Measurements from ENCODE around the gene GEMIN7. TPM values are rescaled to one million over a fixed set of nuclear protein-coding genes. Genes with fewer than 3 reads are reported as not detected.

Gene GEMIN7
- total RNA-seq, 1 experiment from 2014 or later = 34.0 TPM

GRCh38 chr19:45102481-45102880 lies 23.4 kb downstream of the GEMIN7 start:
- CTCF ChIA-PET = no interaction called here
- BruUV-seq (replicated peaks) = no TSS peak
- intact Hi-C loops (cut with micrococcal nuclease; ENCODE audit: unreplicated experiment) = no loop called here
- DNase-seq (ENCODE audit: low spot score) = no peak
- H3K9me3 ChIP-seq (ENCODE audit: low read depth, low read length, poor library complexity, severe bottlenecking) = no peaks in the 10 kb centered on the region
- no peaks in the 10 kb centered on the region for H3K36me3 ChIP-seq (ENCODE audit: insufficient read depth, low read length, poor library complexity, severe bottlenecking)
- POLR2A ChIA-PET (ENCODE audit: low non-redundant PET) = no interaction called here
- TF ChIP-seq EZH2 (IDR thresholded peaks at IDR 0.05; ENCODE audit: borderline replicate concordance, low read depth, low read length, poor library complexity, severe bottlenecking) (no peak), CTCF (conservative IDR thresholded peaks at IDR 0.05; ENCODE audit: low read depth, low read length) (no peak)
- H3K27ac ChIP-seq (ENCODE audit: low read depth, low read length, poor library complexity, severe bottlenecking) = no peak overlapping the region
- H3K4me3 ChIP-seq (ENCODE audit: low read depth, low read length, poor library complexity, severe bottlenecking) = no peak overlapping the region
- H3K4me1 ChIP-seq (ENCODE audit: insufficient read depth, low read length, poor library complexity, severe bottlenecking) = peaks cover 28% of the 10 kb centered on the region
- H3K27me3 ChIP-seq (replicated peaks; ENCODE audit: insufficient read depth, low read depth, low read length, poor library complexity) = no peaks in the 10 kb centered on the region

GRCh38 chr19:45103156-45103507 lies 24.1 kb downstream of the GEMIN7 start:
- peaks cover 21% of the 10 kb centered on the region for H3K4me1 ChIP-seq (ENCODE audit: insufficient read depth, low read length, poor library complexity, severe bottlenecking)
- no TSS peak for BruUV-seq (replicated peaks)
- ChIA-PET POLR2A (ENCODE audit: low non-redundant PET) (no interaction called here), CTCF (interaction anchor here (0.6 kb wide), 1 partner anchor 129 kb away, joined by 5 read pairs; no protein-coding TSS in a partner anchor)
- H3K27me3 ChIP-seq (replicated peaks; ENCODE audit: insufficient read depth, low read depth, low read length, poor library complexity) = no peaks in the 10 kb centered on the region
- intact Hi-C loops (cut with micrococcal nuclease; ENCODE audit: unreplicated experiment) = no loop called here
- no peak overlapping the region for H3K27ac ChIP-seq (ENCODE audit: low read depth, low read length, poor library complexity, severe bottlenecking)
- no peak overlapping the region for H3K4me3 ChIP-seq (ENCODE audit: low read depth, low read length, poor library complexity, severe bottlenecking)
- peak; percentile 32 for DNase-seq (ENCODE audit: low spot score)
- TF ChIP-seq CTCF (conservative IDR thresholded peaks at IDR 0.05; ENCODE audit: low read depth, low read length) (no peak), EZH2 (IDR thresholded peaks at IDR 0.05; ENCODE audit: borderline replicate concordance, low read depth, low read length, poor library complexity, severe bottlenecking) (no peak)
- H3K9me3 ChIP-seq (ENCODE audit: low read depth, low read length, poor library complexity, severe bottlenecking) = no peaks in the 10 kb centered on the region
- no peaks in the 10 kb centered on the region for H3K36me3 ChIP-seq (ENCODE audit: insufficient read depth, low read length, poor library complexity, severe bottlenecking)

- peak; percentile 45 for DNase-seq (ENCODE audit: low spot score)
- Histone ChIP-seq H3K4me3 (ENCODE audit: low read depth, low read length, poor library complexity, severe bottlenecking) (no peak overlapping the region), H3K36me3 (ENCODE audit: insufficient read depth, low read length, poor library complexity, severe bottlenecking) (no peaks in the 10 kb centered on the region), H3K27ac (ENCODE audit: low read depth, low read length, poor library complexity, severe bottlenecking) (no peak overlapping the region), H3K27me3 (replicated peaks; ENCODE audit: insufficient read depth, low read depth, low read length, poor library complexity) (no peaks in the 10 kb centered on the region), H3K4me1 (ENCODE audit: insufficient read depth, low read length, poor library complexity, severe bottlenecking) (peaks cover 16% of the 10 kb centered on the region), H3K9me3 (ENCODE audit: low read depth, low read length, poor library complexity, severe bottlenecking) (no peaks in the 10 kb centered on the region)
- TF ChIP-seq EZH2 (IDR thresholded peaks at IDR 0.05; ENCODE audit: borderline replicate concordance, low read depth, low read length, poor library complexity, severe bottlenecking) = no peak
- TF ChIP-seq CTCF (conservative IDR thresholded peaks at IDR 0.05; ENCODE audit: low read depth, low read length) = no peak
- CTCF ChIA-PET = interaction anchor here (0.6 kb wide), 1 partner anchor 128 kb away, joined by 5 read pairs; no protein-coding TSS in a partner anchor
- no TSS peak for BruUV-seq (replicated peaks)
- POLR2A ChIA-PET (ENCODE audit: low non-redundant PET) = no interaction called here
- intact Hi-C loops (cut with micrococcal nuclease; ENCODE audit: unreplicated experiment) = no loop called here
Measured at GRCh38 chr19:45103508-45104319, 24.7 kb downstream of the GEMIN7 start.

Measured in A673 (cell line).